Measurements from ENCODE around the gene VDR. TPM values are rescaled to one million over a fixed set of nuclear protein-coding genes. Genes with fewer than 3 reads are reported as not detected.

The VDR gene
- total RNA-seq, 4 donors from 2014 or later, result 1.9 to 6.0 (median 3.6) TPM

- TF ChIP-seq CTCF (IDR thresholded peaks at IDR 0.05; ENCODE audit: low read depth), result no peak
Measured at GRCh38 chr12:47823422-47824086, 81.2 kb downstream of the VDR start.

- TF ChIP-seq CTCF (IDR thresholded peaks at IDR 0.05; ENCODE audit: low read depth), result no peak
Measured at GRCh38 chr12:47822863-47823262, 81.9 kb downstream of the VDR start.

GRCh38 chr12:47822401-47822800, 82.4 kb downstream of the VDR start:
- TF ChIP-seq CTCF (IDR thresholded peaks at IDR 0.05; ENCODE audit: low read depth), result no peak

GRCh38 chr12:47821346-47821706, 83.5 kb downstream of the VDR start:
- TF ChIP-seq CTCF (IDR thresholded peaks at IDR 0.05; ENCODE audit: low read depth), result no peak

- no peak for TF ChIP-seq CTCF (IDR thresholded peaks at IDR 0.05; ENCODE audit: low read depth)
Measured at GRCh38 chr12:47820631-47821345, 84.0 kb downstream of the VDR start.

- no peak for TF ChIP-seq CTCF (IDR thresholded peaks at IDR 0.05; ENCODE audit: low read depth)
Measured at GRCh38 chr12:47819896-47820630, 84.7 kb downstream of the VDR start, which contains the start of gene HDAC7. TSS of gene HDAC7 (minus strand) at chr12:47819903. CDS start at chr12:47819785, 118 bp downstream.
